ENCODE measurements around the gene BCL11B.
A peak's percentile ranks its signal among the peaks of the same experiment; 100 is the strongest.

BCL11B gene

GRCh38 chr14:99286761-99287160 lies 14.8 kb upstream of the BCL11B start:
- peak; percentile 29 for DNase-seq

GRCh38 chr14:99284254-99285004 lies 12.4 kb upstream of the BCL11B start:
- no peak for DNase-seq

DNA sequence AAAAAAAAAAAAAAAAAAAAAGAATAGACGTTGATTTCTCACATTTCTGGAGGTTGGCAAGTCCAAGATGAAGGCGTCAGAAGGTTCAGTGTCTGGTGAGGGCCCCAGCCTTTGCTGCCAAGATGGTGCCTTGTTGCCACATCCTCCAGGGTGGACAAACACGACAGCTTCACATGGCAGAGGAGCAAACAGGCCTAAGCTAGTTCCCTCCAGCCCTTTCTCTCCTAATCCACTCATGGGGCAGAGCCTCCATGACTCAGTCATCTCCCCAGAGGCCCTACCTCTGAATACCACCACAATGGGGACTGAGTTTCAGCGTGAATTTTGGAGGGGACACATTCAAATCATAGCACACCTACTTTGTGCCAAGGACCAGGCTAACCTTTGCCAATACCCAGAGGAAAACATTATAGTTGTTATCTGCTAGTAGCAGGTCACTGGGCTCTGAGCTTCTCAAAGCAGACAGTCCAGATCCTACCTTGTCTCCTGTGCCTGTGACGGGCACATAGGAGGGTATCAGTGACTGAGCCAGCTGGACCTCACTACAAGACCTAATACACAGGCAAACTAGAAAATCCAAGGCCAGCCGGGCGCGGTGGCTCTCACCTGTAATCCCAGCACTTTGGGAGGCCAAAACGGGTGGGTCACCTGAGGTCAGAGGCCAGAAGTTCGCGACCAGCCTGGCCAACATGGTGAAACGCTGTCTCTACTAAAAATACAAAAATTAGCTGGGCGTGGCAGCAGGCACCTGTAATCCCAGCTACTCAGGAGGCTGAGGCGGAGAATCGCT lies 10.5 kb upstream of the BCL11B start:
- no peak for DNase-seq

DNA sequence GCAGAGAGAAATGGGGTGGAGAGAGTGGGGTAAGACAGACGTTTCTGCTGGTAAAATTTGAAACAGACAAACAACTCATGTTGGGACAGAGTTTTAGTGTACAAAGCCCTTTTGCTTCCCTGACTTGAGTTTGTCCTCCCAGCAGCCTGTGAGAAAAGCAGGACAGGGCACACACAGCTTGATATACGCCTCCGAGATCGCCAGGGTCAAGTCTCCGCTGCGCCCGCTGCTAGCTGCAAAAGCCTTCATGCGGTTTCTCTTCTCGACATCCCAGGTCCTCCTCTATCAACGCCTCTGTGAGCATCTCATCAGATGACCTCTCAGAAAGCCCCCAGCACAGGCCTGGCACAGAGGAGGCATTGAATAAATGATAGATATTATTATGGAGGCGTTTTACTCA lies 9.4 kb upstream of the BCL11B start:
- DNase-seq: no peak

- DNase-seq: peak; percentile 17
These were observed 8.9 kb upstream of the BCL11B start for GRCh38 chr14:99280852-99281251.

DNA sequence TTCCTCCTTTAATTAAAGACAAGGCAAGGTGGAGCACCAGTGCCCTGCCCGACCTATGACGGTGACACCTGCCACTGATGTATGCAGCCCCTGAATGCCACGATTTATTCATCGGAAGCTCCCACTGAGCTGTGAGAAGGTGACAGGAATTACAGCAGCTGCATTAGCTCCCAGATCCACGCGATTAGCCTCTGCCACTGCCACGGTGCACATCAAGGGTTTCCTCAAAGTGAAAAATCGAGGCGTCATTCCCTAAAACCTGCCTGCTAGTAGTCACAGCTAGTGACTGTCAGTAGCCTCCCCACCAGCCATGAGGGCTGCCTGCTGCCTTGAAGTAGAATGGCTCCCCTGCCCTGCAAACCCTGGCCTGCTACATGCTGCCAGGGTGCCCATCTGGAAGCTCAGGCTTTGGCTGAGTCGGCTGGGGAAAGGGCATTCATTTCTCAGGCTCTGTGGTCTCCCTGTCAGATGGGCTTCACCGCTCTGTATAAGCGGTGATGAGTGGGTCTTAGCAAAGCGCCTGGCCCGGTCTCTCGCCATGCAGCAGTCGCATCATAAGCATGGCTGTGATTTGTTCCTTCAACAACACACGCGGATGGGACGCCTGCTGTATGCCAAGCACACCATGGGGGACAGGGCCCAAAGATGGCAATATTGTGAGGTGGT lies 8.2 kb upstream of the BCL11B start:
- no peak for DNase-seq

DNA sequence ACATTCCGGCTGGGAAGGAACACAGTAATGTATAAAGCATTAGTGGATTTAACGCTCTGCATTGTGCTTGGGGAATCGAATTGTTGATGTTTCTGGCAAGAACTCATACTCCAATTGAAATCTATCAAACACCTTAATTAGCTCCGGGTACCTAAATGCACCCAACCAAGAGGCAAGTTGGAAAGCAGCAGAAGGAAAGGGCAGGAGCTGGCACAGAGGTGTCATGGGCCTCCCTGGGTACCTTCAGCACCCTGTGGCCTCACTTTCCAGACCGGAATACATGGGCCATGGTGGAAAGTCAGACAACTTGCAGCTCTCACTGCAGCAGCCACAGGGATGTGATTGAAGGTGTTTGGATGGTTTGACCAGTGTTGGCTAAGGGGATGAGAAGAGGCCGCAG lies 6.8 kb upstream of the BCL11B start:
- no peak for DNase-seq

DNA sequence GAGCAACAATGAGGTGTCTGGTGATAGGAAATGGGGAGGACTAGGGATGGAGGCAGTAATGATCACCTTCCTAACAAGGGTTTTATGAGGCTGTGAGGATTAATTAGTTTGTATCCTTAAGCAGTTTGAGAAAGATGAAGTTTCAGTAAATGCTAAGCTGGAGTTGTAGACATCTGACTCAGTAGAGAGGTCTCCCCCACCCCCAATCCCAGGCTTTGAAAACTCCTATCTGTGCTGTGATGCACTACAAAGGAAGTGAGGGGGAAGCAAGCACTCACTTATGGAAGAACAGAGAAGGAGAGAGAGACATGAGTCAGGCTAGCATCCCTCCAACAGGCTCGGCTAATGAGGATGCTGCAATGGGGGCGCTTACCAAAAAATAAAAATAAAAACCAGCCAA lies 5.5 kb upstream of the BCL11B start:
- no peak for DNase-seq

DNA sequence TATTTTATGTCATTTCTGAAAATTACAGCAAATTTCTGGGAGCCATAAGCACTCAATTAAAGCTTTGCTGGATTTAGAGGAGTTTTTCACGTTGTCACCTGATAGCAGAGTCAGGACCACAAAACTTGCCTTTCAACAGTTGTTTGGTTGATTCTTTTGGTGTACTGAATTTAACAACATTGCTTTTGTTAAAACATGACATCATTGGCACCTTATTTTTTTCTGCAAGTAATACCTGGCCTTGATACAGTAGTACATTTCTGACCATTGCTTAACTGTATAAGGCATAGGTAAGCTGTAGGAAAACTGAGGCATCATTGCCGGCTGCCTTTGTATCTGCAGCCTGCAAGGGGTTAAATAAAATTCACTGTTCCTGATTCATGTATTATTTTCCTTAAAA lies 4.5 kb upstream of the BCL11B start:
- DNase-seq: no peak

- no peak for DNase-seq
These were observed 3.2 kb upstream of the BCL11B start for GRCh38 chr14:99275222-99275584.

DNA sequence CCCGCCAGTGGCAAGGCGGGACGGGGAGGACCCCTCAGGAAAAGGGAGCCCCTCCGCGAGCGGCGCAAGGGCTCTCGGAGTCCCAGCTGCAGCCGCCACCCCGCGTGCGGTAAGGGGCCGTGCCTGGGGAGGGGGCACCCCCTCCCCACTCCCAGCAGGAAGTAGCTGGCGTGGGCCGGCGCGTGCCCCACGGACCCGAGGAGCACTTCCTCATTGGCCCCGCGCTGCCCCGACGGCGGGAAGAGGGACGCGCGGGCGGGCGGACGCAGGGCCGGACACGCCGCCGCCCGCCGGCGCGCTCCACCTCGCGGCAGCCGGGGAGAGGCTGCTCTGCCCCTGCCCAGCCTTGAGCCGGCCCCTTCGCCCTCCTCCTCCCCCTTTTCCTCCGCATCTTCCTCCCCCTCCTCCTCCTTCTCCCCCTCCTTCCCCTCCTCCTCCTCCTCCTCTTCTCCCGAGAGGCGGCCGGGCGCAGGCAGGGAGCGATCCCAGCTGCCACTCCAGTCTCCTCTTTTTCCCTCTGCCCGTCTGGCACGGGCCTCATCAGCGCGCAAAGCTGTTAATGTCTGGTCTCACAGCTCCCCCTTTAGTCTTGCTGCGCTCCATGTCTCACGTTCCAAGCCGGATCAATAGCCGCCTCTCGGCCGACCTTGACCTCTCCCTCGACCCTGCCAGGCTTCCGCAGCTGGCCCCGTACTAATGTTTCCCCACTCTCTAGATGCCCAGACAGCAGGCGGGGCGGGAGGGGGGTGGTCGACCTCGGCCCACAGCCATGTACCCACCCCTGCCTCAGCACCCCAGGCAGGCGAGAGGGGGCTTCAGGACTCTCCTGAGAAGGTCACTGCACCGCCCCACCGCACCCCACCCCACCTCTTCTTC lies 2.6 kb upstream of the BCL11B start:
- DNase-seq: peak; percentile 70

DNA sequence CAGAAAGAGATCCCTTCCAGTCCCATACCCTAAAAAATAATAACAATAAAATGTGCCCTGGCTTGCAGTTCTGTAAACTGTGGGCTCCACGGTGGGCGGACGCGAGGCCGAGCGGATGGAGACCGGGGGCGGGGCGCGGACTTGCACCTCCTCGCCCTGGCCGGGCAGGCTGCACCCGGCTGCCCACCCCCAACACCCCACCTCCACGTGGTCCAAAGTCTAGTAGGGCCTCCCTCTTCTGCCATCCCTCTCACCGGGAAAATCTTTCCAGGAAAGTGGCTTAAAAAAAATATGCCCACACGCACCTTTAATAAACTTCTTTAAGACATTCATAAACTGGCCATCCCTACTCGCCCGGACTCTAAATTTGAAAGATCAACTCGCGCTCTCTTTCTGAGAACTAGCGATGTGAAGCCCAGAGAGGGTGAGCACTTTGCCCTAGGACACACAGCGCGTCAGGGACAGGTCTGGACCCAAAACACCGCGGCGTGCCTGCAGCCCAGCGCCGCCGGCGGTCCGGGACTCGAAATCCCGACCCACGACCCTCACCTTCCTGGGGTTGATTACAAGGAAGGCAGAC lies 1.9 kb upstream of the BCL11B start:
- peak; percentile 21 for DNase-seq

DNA sequence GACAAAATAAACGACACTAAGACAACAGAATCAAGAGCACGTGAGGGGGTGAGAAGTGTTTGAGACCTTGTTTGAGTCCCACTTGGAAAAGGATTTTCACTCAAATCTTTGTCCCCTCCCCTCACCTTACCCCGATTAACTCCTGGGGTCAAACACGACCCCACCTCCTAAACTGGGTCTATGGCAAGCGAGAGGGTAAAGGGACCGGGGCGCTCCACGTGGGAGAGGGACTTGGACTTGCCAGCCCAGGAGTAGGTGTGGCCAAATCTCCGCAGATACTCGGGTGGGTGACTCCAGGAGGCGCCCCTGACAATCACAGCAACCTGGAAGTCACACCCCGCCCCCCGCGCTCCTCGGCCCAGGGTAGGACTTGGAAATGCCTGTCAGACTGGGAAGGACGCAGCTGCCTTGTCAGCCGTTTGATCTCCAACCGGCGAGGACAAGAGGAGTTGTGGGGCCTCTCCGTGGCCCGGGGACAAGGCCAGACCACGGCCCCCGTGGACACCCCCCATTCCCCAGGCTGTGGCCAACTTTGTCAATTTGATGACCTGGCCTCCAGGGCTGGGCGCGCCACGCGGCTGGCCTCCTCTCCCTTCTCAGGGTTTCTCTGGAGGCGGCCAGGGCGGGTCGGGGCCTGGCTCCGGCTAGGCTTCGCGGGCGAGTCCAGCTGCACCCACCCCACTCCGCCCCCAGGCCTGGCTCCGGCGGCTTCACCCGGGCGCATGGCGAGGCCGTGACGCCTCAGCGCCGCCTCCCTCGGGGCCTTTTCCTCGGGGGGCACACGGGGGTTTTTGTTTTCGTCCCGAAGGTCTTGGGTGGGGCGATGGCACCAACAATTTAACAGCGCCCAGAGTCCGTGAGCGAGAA lies 1.1 kb upstream of the BCL11B start:
- DNase-seq: peak; percentile 55

- no peak for DNase-seq
These were observed 568 bp upstream of the BCL11B start for GRCh38 chr14:99272632-99272898.

GRCh38 chr14:99271221-99271941 lies 616 bp downstream of the BCL11B start:
- DNase-seq: no peak

GRCh38 chr14:99270458-99271220 lies 1.4 kb downstream of the BCL11B start:
- peak; percentile 27 for DNase-seq

GRCh38 chr14:99268810-99269707 lies 2.9 kb downstream of the BCL11B start:
- no peak for DNase-seq

- DNase-seq: peak; percentile 42
These were observed 3.9 kb downstream of the BCL11B start for GRCh38 chr14:99267837-99268781.
